Tibial artery (tissue), 4 donors: ENCODE measurements around the gene LAIR2.
"Not testable (repeated sequence)": the region's sequence is repeated elsewhere in the genome, so short reads cannot be mapped to it uniquely, and the experiment has no call there.

Experiments
- DNase-seq, 2 donors: peaks; one replicate each; pipeline ENCODE4 v3.0.0-alpha.2; 2019
- H3K27ac ChIP-seq, 2 donors: fragments of 200-600 bp; sonication (generic) in 1 of 2; 1 replicate in 1 of 2; 2 replicates in 1 of 2; pipeline ENCODE4 v1.5.1; 2018 to 2019; ENCODE audit warnings: mild to moderate bottlenecking in 1 of 2
- H3K27me3 ChIP-seq, 2 donors: fragments of 200-600 bp; sonication (generic) in 1 of 2; one replicate each; pipeline versions ENCODE4 v1.5.1 to v1.6.0; 2016 to 2019
- H3K36me3 ChIP-seq, 3 donors: fragments of 200-600 bp; sonication (generic) in 2 of 3; one replicate each; pipeline ENCODE4 v1.5.1; 2016 to 2019; ENCODE audit warnings: mild to moderate bottlenecking in 2 of 3
- H3K4me1 ChIP-seq, 4 donors: fragments of 200-600 bp; sonication (generic) in 2 of 4; 1 replicate in 3 of 4; 2 replicates in 1 of 4; pipeline ENCODE4 v1.5.1; 2016 to 2019
- H3K4me3 ChIP-seq, 2 donors: fragments of 200-600 bp; sonication (generic) in 1 of 2; 1 replicate in 1 of 2; 2 replicates in 1 of 2; pipeline ENCODE4 v1.5.1; 2018 to 2019; ENCODE audit warnings: mild to moderate bottlenecking in 2 of 2
- H3K9me3 ChIP-seq, 3 donors: fragments of 200-600 bp; sonication (generic) in 1 of 3; one replicate each; pipeline ENCODE4 v1.5.1; 2016 to 2019
- intact Hi-C: fragments of 100-400 bp; cut with DNase I; formaldehyde crosslinking; loops from one replicate; pipeline ENCODE4 v1.15.0; 2023; ENCODE audit warnings: low total_unique reads
- TF ChIP-seq, protein P1 (sequence below), 2 experiments: fragments of 200-600 bp in 1 of 2; fragments of 450-650 bp in 1 of 2; IDR thresholded peaks; one replicate each; pipeline ENCODE4 v1.5.1; 2017 to 2019; ENCODE audit warnings: antibody characterized with exemption in 2 of 2, mild to moderate bottlenecking in 1 of 2, moderate library complexity in 1 of 2

LAIR2 gene

DNA sequence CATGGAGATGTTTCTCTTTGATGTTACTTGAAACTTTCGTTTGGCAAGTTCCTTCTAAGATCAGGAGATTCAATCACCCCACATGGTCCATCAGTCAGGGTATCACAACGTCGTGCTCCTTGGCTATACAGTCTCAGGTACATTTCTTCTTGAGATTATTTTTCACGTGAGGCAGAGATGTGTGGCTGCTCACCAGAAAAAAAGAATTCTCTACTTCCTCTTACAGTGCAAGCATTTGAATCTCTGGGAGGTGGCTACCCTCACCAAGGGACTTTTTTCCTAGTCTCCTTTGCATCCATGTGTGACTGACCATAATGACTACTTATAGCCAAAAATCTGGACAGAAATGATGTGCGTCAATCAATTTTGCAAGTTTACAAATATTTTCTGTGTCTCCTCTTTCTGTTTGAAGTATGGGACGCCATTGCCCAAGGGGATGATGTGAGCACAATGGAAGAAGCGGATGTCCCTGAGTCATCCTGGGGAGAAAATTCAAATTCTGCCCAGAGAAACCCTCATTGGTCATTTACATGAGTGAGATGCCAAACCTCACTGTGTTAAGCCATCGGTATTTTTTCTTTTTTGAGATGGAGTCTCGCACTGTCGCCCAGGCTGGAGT lies 8.6 kb upstream of the LAIR2 start:
- no peak overlapping the region for H3K4me3 ChIP-seq
- TF ChIP-seq, protein P1, sequence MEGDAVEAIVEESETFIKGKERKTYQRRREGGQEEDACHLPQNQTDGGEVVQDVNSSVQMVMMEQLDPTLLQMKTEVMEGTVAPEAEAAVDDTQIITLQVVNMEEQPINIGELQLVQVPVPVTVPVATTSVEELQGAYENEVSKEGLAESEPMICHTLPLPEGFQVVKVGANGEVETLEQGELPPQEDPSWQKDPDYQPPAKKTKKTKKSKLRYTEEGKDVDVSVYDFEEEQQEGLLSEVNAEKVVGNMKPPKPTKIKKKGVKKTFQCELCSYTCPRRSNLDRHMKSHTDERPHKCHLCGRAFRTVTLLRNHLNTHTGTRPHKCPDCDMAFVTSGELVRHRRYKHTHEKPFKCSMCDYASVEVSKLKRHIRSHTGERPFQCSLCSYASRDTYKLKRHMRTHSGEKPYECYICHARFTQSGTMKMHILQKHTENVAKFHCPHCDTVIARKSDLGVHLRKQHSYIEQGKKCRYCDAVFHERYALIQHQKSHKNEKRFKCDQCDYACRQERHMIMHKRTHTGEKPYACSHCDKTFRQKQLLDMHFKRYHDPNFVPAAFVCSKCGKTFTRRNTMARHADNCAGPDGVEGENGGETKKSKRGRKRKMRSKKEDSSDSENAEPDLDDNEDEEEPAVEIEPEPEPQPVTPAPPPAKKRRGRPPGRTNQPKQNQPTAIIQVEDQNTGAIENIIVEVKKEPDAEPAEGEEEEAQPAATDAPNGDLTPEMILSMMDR (IDR thresholded peaks at IDR 0.05): no peak
- H3K36me3 ChIP-seq: no peaks in the 10 kb centered on the region
- no peaks in the 10 kb centered on the region for H3K9me3 ChIP-seq
- intact Hi-C loops: no loop called here
- no peak for DNase-seq
- peaks cover 0 to 20% of the 10 kb centered on the region in 2 donors for H3K27me3 ChIP-seq
- H3K4me1 ChIP-seq: no peaks in the 10 kb centered on the region
- no peak overlapping the region for H3K27ac ChIP-seq

DNA sequence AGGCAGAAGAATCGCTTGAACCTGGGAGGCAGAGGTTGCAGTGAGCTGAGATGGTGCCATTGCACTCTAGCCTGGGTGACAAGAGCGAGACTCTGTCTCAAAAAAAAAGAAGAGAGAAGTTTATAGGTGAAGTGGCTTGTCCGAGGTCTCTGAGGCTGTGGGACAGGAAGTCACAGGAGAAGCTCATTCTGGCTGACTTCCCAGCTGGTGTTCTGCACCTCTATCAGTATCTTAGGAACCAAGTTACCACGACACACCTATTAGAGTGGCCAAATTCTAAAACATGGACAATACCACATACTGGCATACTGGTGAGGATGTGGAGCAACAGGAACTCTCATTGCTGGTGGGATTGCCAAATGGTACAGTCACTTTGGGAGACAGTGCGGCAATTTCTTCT lies 7.3 kb upstream of the LAIR2 start:
- H3K4me1 ChIP-seq, H3K9me3 ChIP-seq, DNase-seq, H3K36me3 ChIP-seq, H3K27ac ChIP-seq, intact Hi-C loops, H3K4me3 ChIP-seq: not testable (repeated sequence)
- peaks cover 0 to 20% of the 10 kb centered on the region in 2 donors for H3K27me3 ChIP-seq

DNA sequence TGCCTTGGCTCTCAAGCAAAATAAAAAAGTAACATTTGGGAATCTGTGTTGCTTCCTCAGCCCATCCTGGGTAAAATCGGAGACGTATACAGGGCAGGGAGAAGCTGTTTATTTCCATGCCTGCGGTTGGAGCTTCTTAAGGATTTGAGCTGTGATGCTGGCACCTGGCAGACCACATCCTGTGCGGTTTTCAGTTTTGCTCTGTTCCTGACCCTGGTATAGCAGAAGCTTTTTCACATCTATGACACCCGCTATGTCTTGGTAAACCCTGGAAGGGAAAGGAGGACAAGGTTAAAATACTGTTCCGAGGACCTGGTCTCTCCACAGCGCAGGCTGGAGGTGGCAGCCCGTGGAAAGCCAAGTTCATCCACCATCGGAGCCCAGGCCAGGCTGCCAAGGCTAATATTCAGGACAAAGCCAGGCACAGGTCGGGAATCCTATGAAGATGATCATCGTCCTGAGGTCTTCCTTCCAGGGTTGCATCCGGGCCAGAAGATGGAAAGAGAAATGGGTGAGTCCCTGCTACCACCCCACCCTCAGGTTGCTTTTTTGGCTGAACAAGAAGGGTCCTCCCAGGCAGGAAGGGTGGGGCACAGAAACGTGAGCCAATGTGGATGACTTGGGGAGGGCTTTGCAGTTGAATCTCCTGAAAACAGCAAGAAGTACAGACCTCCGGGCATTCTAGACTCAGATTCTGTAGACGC lies 4.7 kb upstream of the LAIR2 start:
- H3K4me3 ChIP-seq, H3K4me1 ChIP-seq, H3K27me3 ChIP-seq, H3K27ac ChIP-seq, intact Hi-C loops, DNase-seq, H3K9me3 ChIP-seq, H3K36me3 ChIP-seq: not testable (repeated sequence)

DNA sequence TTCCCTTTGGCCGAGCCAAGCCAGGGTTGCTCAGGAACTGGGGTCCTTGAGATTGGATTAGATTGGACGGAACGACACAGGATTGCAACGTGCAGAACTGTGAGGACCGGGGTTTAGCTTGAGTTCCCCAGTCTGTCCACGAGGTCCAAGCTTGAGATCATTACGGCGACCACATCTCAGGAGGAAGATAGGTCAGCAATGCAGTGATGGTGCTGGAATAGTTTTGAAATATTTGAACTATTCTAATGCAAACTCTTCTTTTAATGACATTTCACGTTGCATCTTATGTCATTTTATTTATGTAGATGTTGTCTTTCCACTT lies 4.2 kb upstream of the LAIR2 start:
- DNase-seq, H3K9me3 ChIP-seq, H3K4me1 ChIP-seq, H3K4me3 ChIP-seq, intact Hi-C loops, H3K27ac ChIP-seq, H3K36me3 ChIP-seq, H3K27me3 ChIP-seq: not testable (repeated sequence)

DNA sequence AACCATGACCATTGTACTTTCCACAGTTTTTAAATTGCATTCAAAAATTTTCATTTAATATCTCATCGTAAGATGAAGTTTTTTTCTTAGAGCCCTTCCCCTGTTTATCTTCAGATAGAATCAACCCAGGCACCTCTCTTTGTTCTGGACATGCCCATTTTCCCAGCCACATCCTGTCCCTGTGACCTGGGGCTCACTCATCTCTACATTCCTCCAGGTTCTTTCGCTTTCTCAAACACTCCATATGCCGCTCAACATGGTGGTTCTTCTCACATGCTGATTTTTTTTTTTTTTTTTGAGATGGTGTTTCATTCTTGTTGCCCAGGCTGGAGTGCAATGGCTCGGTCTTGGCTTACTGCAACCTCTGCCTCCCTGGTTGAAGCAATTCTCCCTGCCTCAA lies 2.9 kb downstream of the LAIR2 start:
- H3K27me3 ChIP-seq, H3K36me3 ChIP-seq, H3K4me1 ChIP-seq, H3K9me3 ChIP-seq, H3K27ac ChIP-seq, DNase-seq, H3K4me3 ChIP-seq: not testable (repeated sequence)
- intact Hi-C loops: loop anchor here (5.0 kb wide), 1 partner anchor 1522 kb away; no protein-coding TSS in a partner anchor

DNA sequence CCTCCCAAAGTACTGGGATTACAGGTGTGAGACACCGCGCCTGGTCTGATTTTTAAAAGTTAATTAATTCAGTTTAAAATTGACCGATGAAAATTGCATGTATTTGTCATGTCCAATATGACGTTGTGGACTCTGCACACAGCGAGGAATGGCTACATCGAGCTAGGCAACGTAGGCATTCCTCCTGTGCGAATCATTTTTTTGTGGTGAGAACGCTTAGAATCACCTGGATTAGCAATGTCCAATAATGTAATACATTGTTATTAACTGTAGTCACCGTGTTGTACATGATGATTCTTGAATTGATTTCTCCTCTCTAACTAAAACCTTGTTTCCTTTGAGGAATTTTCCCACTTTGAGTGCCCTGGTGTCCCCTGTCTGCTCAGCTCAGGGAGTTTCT lies 3.4 kb downstream of the LAIR2 start:
- intact Hi-C loops: loop anchor here (5.0 kb wide), 1 partner anchor 1521 kb away; no protein-coding TSS in a partner anchor
- no peaks in the 10 kb centered on the region for H3K4me1 ChIP-seq
- H3K36me3 ChIP-seq: no peaks in the 10 kb centered on the region
- DNase-seq: no peak
- no peak overlapping the region for H3K4me3 ChIP-seq
- no peak overlapping the region for H3K27ac ChIP-seq
- peaks cover 0 to 8% of the 10 kb centered on the region in 2 donors for H3K27me3 ChIP-seq
- TF ChIP-seq, protein P1 (IDR thresholded peaks at IDR 0.05): no peak
- no peaks in the 10 kb centered on the region for H3K9me3 ChIP-seq

DNA sequence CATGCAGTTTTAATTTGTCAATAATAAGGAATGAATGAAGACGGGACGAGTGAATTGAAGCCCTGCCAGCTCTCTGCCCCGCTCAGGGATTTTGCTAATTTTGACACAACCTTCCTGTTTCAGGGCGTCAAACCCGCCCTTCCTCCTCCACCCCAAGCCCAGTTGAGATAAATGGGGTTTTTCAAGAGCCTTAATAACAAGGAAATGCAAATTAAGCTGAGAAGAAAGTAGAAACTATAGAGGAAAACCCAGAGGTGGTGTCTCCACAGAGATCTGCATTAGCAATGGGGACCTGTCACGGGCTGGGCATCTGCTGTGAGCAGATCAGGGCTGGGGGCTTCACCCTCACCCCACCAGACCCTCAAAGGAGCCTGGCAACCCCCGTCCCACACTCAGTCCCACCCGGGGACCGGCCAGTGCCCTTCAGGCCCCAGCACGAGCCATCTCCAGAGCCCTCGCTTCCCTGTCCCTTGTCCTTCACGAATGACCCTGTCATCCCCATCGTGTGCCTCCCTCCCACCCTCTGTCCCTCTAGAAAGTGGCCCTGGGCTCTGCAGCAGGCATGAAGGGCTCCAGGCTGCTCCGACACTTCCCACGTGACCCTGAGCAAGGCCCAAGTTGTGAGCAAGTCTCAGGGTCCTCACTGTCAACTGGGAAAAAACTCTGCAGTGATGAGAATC lies 4.5 kb downstream of the LAIR2 start:
- not testable (repeated sequence) for H3K27me3 ChIP-seq, H3K4me3 ChIP-seq, H3K36me3 ChIP-seq, H3K4me1 ChIP-seq, DNase-seq, H3K9me3 ChIP-seq, H3K27ac ChIP-seq
- intact Hi-C loops: loop anchor here (5.0 kb wide), 1 partner anchor 1520 kb away; no protein-coding TSS in a partner anchor

DNA sequence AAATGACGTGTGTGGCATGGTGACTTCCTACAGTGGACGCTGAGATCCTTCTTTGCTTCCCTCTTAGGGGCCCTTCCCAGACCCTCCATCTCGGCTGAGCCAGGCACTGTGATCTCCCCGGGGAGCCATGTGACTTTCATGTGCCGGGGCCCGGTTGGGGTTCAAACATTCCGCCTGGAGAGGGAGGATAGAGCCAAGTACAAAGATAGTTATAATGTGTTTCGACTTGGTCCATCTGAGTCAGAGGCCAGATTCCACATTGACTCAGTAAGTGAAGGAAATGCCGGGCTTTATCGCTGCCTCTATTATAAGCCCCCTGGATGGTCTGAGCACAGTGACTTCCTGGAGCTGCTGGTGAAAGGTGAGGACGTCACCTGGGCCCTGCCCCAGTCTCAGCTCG lies 5.2 kb downstream of the LAIR2 start:
- Histone ChIP-seq H3K4me3 (no peak overlapping the region), H3K36me3 (no peaks in the 10 kb centered on the region), H3K27ac (no peak overlapping the region), H3K4me1 (no peaks in the 10 kb centered on the region), H3K9me3 (no peaks in the 10 kb centered on the region), H3K27me3 (peaks cover 0 to 8% of the 10 kb centered on the region in 2 donors)
- intact Hi-C loops: loop anchor here (5.0 kb wide), 1 partner anchor 1519 kb away; no protein-coding TSS in a partner anchor
- TF ChIP-seq, protein P1 (IDR thresholded peaks at IDR 0.05): no peak
- DNase-seq: no peak

DNA sequence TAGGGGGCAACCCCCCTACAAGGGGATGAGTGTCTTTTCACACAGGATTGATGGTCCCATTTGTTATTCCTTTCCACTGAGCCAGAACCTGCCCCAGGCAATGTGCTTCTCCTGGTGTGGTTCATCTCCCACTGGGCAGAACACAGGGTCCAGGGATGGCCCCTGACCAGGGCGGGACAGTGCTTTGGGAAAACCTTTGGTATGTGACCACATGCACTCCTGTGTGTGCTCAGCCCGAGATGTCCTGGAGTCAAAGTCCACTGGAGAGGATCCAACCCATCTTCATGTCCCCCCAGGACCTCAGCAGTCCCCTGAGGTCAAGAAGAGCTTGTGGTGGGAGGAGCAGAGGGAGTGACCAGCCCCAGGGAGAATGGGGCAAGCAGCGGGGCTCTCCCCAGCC lies 5.9 kb downstream of the LAIR2 start:
- not testable (repeated sequence) for H3K9me3 ChIP-seq, H3K36me3 ChIP-seq, H3K27me3 ChIP-seq, DNase-seq, H3K27ac ChIP-seq, H3K4me1 ChIP-seq, H3K4me3 ChIP-seq
- intact Hi-C loops: loop anchor here (5.0 kb wide), 1 partner anchor 1519 kb away; no protein-coding TSS in a partner anchor

DNA sequence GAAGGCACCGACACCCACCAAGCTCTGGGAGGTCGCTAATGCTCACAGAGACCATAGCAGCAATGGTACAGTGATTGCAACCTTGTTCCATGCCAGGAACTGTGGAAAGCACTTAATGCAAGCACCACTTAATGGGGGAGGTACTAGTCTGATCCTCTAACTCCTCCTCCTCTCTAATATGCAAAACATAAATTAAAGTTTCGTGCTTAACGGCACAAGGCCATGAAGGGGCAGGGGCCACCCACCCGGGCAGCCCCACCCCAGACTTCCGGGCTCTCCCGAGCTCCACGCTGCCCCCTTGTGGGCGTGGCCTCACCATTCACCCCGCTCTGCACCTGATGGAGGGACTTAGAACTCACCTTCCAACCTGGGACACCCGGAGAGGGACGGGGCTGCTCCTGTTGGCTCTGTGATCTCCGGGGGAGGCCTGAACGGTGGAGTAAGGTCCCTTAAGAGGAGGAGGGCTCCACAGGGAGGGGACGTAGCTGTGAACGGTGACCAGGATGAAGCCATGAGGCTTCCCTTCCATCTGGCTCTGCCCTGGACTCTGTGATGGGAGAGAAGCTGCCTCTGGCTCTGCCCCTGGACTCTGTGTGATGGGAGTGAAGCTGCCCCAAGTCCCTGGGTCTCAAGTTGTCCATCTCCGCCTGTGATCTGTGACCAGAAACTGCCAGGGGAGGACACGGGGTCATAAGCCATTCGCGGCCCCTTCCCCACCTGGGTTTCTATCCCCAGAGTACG lies 6.7 kb downstream of the LAIR2 start:
- H3K9me3 ChIP-seq, H3K27me3 ChIP-seq, H3K4me3 ChIP-seq, H3K36me3 ChIP-seq, H3K27ac ChIP-seq, DNase-seq, H3K4me1 ChIP-seq: not testable (repeated sequence)
- intact Hi-C loops: loop anchor here (5.0 kb wide), 1 partner anchor 1518 kb away; no protein-coding TSS in a partner anchor
